H1 (cell line): ENCODE data around the gene PRKCA.

Source experiments
- ATF2 ChIP-seq: IDR thresholded peaks from 2 replicates; pipeline ENCODE4 v1.6.1; 2012; ENCODE audit warnings: low read length, inconsistent platforms
- BRCA1 ChIP-seq: IDR thresholded peaks from 2 replicates; pipeline ENCODE4 v1.6.1; 2012; ENCODE audit warnings: low read depth, low read length, improper control_type of control experiment
- CTCF ChIP-seq, 3 experiments: IDR thresholded peaks; 1 replicate in 2 of 3; 2 replicates in 1 of 3; pipeline versions ENCODE4 v1.5.1 to v1.6.1; 2011; ENCODE audit warnings: low read length in 3 of 3, mild to moderate bottlenecking in 3 of 3, inconsistent platforms in 2 of 3, low read depth in 1 of 3, moderate library complexity in 1 of 3; ENCODE audit not compliant: insufficient read depth in 1 of 3; ENCODE audit errors: control extremely low read depth in 1 of 3
- EP300 ChIP-seq, 2 experiments: IDR thresholded peaks; 1 replicate in 1 of 2; 2 replicates in 1 of 2; pipeline ENCODE4 v1.6.1; 2011 to 2012; ENCODE audit warnings: low read depth in 2 of 2, low read length in 2 of 2, mild to moderate bottlenecking in 2 of 2, borderline replicate concordance in 1 of 2, inconsistent platforms in 1 of 2, moderate library complexity in 1 of 2
- FOSL1 ChIP-seq: IDR thresholded peaks from 2 replicates; pipeline ENCODE4 v1.6.1; 2011; ENCODE audit warnings: mild to moderate bottlenecking, low read depth, low read length, moderate library complexity; ENCODE audit not compliant: insufficient read depth
- MAX ChIP-seq: IDR thresholded peaks from 2 replicates; pipeline ENCODE4 v1.6.1; 2012; ENCODE audit warnings: inconsistent platforms
- RAD21 ChIP-seq, 2 experiments: IDR thresholded peaks in 1 of 2; conservative IDR thresholded peaks in 1 of 2; 2 replicates each; pipeline ENCODE4 v1.6.1; 2011; ENCODE audit warnings: low read depth in 2 of 2, low read length in 2 of 2, improper control_type of control experiment in 1 of 2, inconsistent platforms in 1 of 2, mild to moderate bottlenecking in 1 of 2, moderate library complexity in 1 of 2
- RNF2 ChIP-seq: fragments of 200-900, 300-1000 bp; sonication (generic); IDR thresholded peaks from 2 replicates; pipeline ENCODE4 v1.7.1; 2016; ENCODE audit warnings: borderline replicate concordance, low read depth, mild to moderate bottlenecking, antibody characterized with exemption, low read length; ENCODE audit not compliant: poor library complexity, severe bottlenecking; ENCODE audit errors: missing control alignments
- SIN3A ChIP-seq, 2 experiments: IDR thresholded peaks in 1 of 2; conservative IDR thresholded peaks in 1 of 2; 2 replicates each; pipeline ENCODE4 v1.6.1; 2011 to 2012; ENCODE audit warnings: low read length in 2 of 2, improper control_type of control experiment in 1 of 2, low read depth in 1 of 2, mild to moderate bottlenecking in 1 of 2
- TAF1 ChIP-seq: IDR thresholded peaks from 2 replicates; pipeline ENCODE4 v1.6.1; 2011; ENCODE audit warnings: mild to moderate bottlenecking, low read depth, low read length

- TF ChIP-seq CTCF (IDR thresholded peaks at IDR 0.05; ENCODE audit: control extremely low read depth in 1 of 3, insufficient read depth in 1 of 3, low read depth in 1 of 3, low read length in 3 of 3): no peak
- no peak for TF ChIP-seq FOSL1
- TF ChIP-seq TAF1: no peak
- TF ChIP-seq BRCA1: no peak
- TF ChIP-seq RAD21 (IDR thresholded peaks at IDR 0.05 in 1 of 2, conservative IDR thresholded peaks at IDR 0.05 in 1 of 2; ENCODE audit: low read depth in 2 of 2, low read length in 2 of 2): no peak
- TF ChIP-seq MAX: no peak
- TF ChIP-seq EP300 (IDR thresholded peaks at IDR 0.05; ENCODE audit: borderline replicate concordance in 1 of 2, low read depth in 2 of 2, low read length in 2 of 2): no peak
- TF ChIP-seq SIN3A (conservative IDR thresholded peaks at IDR 0.05 in 1 of 2, IDR thresholded peaks at IDR 0.05 in 1 of 2; ENCODE audit: low read depth in 1 of 2, low read length in 2 of 2): no peak
- TF ChIP-seq RNF2: no peak
- TF ChIP-seq ATF2: no peak
Observed at GRCh38 chr17:66652840-66653507, 350.6 kb downstream of the PRKCA start.
